LHCN-M2 (cell line): ENCODE measurements around the gene PPP1R1B. TPM values are rescaled to one million over a fixed set of nuclear protein-coding genes. Genes with fewer than 3 reads are reported as not detected.

Experiments
- DNase-seq: peaks from one replicate; pipeline ENCODE4 v3.0.0-alpha.2; 2012; ENCODE audit warnings: low read depth
- total RNA-seq: library from RNA; depleted of rRNA; stranded (reverse); fragments of >200 nt; gene quantifications from 2 replicates; pipeline ENCODE4 v1.2.3, GENCODE V29; 2014

PPP1R1B gene
- total RNA-seq, 1 experiment from 2014 or later: not detected

- no peak for DNase-seq
These were observed 26.3 kb upstream of the PPP1R1B start for GRCh38 chr17:39600288-39600996.

GRCh38 chr17:39600997-39601597, 25.7 kb upstream of the PPP1R1B start:
- DNase-seq: no peak

- DNase-seq: no peak
These were observed 24.8 kb upstream of the PPP1R1B start for GRCh38 chr17:39601758-39602532.

GRCh38 chr17:39602533-39603303, 24.0 kb upstream of the PPP1R1B start:
- DNase-seq: no peak

- DNase-seq: no peak
These were observed 23.3 kb upstream of the PPP1R1B start for GRCh38 chr17:39603304-39604016.

- DNase-seq: no peak
These were observed 21.8 kb upstream of the PPP1R1B start for GRCh38 chr17:39604911-39605491.

GRCh38 chr17:39605492-39606433, 21.0 kb upstream of the PPP1R1B start:
- DNase-seq: peak; percentile 14

GRCh38 chr17:39606434-39607056, 20.2 kb upstream of the PPP1R1B start:
- DNase-seq: no peak

- DNase-seq: no peak
These were observed 19.5 kb upstream of the PPP1R1B start for GRCh38 chr17:39607057-39607850.

GRCh38 chr17:39607851-39608130, 19.0 kb upstream of the PPP1R1B start, which contains the start of gene NEUROD2:
Gene NEUROD2, minus strand, starts transcription at chr17:39607920. Its CDS starts 1,321 bp downstream, at chr17:39606599.
- DNase-seq: no peak

- no peak for DNase-seq
These were observed 18.4 kb upstream of the PPP1R1B start for GRCh38 chr17:39608142-39608981.

GRCh38 chr17:39609416-39610025, 17.2 kb upstream of the PPP1R1B start:
- DNase-seq: no peak

GRCh38 chr17:39611401-39612112, 15.2 kb upstream of the PPP1R1B start:
- no peak for DNase-seq

- no peak for DNase-seq
These were observed 14.4 kb upstream of the PPP1R1B start for GRCh38 chr17:39612291-39612894.

GRCh38 chr17:39612935-39613464, 13.8 kb upstream of the PPP1R1B start:
- DNase-seq: no peak
